Islet of Langerhans (tissue), 1 donor: ENCODE measurements around the gene FAM83C.

ENCODE experiments used
- FAIRE-seq: peaks from one replicate; lab custom pipeline; 2011; peaks lifted over from hg19 to GRCh38; lab: Jason Lieb, UNC

FAM83C gene

DNA sequence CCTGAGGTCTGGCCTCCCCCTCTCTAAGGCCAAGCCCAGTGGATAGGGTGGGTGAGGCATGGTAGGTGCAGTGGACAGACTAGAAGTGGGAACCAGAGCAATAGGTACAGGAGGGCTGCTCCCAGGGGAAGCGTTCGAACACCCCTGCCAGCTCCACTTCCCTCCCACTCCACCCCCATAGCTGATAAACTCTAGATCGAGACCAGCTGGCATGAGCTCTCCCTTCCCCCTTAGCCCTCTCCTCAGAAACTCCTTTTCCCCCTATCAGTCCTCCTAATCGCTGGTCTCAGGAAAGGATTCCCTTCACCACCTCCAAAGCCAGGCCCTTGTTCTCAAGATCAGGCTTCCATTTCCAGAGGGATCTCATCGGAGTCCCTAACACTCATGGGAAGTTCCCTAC lies 6.0 kb upstream of the FAM83C start:
- FAIRE-seq, result no peak

DNA sequence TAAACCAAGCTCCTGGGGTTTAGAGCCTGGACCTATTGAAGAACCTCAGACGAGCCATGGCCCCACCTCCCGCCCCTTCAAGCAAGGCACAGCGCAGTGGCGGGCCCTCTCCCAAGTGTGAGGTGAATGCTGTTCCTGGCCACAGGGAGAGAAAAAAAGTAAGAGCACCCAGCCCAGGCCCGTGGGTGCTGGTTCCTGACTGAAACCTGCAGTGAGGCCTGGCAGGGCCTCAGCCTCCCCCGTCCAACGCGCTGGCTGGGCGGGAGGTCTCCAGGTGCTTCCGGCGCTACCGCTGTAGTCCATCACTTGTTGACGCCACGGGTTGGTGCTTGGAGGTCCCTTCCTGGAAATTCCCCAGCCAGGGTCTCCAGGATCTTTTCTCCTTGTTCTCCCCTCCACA lies 5.5 kb upstream of the FAM83C start:
- no peak for FAIRE-seq

DNA sequence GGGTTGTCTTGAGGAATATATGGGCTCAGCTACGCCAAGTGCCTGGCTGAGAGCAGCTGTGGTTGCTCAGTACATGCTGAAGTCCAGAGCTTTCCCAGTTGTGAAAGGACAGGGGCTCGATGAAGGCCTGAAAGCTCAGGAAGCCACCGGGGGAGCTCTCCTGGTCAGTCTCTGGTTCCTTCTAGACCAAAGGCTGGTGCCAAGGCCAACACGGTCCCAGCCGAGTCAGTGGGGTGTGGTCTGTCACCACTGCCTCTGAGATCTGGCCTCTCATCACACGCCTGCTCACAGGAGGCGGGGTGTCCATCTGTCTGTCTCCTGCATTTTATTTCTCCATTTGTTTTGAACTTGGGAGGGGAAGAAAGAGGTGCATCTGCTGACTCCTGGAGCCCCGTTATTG lies 4.9 kb upstream of the FAM83C start:
- no peak for FAIRE-seq

DNA sequence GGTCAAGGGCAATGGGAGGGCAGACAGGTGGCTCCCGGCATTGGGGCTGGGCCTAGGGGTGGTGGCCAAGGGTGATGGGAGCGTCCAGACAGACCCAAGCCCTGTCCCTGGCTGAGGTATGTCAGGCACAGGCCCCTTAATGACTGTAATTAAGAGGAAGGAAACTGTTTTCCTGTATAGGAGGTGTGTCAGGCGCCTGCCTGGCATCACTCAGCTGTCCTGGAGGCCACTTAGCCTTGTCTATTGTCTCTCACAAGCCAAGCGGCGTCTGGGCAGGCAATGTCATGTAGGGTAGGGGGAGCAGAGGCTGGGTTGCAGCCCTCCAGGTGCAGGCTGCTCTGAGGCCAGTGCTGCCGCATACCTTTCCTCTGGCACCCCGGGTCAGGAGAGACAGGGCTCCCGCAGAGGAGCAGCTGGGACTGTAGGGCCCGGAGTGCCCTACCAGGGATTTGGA lies 3.9 kb upstream of the FAM83C start:
- no peak for FAIRE-seq

DNA sequence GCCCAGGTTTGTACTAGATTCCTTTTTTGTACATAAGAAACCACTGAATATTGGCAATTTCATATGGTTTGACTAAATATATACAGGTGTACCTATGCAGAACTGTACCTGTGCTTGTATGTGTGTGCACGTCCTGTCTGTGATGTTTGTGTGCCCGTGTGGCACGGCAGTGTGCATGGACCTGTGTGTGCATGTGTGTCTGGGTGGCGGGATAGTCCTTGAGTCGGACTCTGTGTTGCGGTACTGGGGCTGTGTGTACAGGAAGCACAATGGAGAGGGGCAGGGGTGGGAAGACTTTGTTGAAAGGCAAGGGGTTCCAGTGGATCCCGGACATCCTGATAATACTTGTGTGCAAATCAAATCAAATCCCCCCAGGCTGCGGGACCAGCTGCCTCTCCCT lies 3.4 kb upstream of the FAM83C start:
- no peak for FAIRE-seq

DNA sequence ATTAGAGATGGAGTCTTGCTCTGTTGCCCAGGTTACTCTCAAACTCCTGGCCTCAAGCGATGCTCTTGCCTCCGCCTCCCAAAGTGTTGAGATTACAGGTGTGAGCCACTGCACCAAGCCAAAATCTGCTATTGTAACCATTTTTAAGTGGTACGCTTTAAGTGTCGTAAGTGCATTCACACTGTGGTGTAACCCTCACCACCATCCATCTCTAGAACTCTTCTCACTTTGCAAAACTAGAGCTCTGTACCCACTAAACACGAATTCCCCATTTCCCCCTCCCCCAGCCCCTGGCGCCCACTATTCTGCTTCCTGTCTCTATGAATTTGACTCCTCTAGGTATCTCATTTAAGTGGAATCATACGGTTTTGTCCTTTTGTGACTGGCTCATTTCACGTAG lies 2.8 kb upstream of the FAM83C start:
- FAIRE-seq, result no peak

DNA sequence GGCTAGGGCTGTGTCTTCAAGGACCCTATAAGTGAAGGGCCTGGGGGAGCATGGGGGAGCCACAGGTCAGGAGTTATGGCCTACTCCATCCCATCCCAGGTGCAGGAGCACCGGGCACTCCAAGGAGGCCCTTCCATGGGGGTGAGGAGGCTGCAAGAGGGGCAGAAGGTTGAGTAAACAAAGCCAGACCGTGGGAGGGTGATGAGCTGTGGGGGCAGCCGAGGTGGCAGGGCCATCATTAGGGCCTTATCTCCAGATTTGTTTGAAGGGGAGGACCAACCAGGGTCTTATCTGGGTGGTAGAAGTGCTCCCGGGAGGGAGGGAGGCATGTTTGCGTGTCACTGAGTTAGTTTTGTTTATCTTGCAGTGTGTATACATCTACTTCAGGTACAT lies 2.1 kb upstream of the FAM83C start:
- no peak for FAIRE-seq

DNA sequence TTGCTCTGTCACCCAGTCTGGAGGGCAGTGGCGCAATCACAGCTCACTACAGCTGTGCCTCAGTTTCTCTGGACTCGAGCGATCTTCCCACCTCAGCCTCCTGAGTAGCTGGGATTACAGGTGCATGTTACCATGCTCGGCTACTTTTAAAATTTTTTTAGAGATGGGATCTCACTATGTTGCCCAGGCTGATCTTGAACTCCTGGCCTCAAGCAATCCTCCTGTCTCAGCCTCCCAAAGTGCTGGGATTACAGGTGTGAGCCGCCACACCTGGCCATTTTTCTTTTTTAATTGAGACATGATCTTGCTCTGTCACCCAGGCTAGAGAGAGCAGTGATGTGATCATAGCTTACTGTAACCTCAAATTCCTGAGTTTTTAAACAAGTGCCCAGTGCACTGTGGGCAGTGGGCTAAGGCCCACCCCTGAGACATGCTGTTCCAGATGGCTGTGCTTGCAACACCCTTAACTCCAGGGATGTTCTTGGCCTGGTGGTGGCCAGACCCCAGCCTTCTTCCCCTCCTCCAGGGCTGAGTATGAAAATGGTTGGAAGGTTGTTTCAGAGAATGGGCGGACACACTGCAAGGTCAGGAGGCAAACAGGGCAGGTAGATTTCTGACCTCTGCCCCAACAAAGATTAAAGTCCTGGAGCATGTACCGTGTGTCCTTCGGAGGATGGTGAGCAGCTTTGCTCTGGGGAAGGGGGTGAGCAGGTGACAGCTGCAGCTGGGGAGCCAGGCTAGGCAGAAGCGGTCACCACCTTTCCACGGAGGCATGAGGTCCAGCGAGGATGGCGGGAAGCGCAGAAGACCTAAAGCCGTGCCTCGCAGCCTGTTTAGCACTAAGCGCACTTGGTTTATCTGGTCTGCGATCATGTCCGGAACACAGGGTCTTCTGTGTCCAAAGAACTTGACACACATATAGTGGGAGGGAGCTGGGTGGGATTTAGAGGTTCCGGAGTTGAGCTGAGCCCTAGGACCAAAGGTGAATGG lies 1.4 kb upstream of the FAM83C start:
- FAIRE-seq, result no peak

DNA sequence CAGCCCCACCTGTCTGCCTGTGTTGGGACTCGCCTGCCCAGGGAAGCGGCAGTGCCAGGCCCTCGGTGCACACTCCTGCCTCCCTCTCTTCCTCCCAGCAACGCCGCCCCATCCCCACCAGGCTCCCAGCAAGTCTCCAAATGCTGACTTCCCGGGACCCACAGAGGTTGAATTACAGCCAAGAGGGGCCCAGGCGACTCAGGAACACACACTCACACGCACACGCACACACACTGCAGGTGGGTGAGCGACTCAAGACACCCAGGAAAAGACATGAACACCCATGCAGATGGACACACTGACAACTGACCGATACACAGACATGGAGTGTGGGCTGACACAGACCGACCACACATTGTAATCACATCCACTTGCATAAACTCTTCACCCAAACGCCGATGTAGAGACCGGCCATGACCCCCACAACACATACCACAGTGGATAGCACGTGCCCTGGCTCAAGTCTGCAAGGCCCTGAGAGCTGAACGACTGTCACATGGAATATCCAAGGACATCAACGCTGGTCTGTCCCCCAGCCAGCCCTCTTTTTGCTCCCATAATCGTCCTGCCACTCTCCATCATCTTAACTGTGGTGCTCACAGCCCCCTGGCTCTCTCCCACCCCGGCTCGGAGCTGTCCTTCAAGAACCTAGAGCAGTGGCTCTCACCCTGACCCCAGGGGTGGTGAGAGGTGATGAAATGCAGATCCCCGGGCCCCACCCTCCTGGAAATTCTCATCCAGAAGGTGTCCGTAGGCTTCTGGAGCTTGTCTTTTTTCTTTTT lies 470 bp upstream of the FAM83C start:
- no peak for FAIRE-seq

DNA sequence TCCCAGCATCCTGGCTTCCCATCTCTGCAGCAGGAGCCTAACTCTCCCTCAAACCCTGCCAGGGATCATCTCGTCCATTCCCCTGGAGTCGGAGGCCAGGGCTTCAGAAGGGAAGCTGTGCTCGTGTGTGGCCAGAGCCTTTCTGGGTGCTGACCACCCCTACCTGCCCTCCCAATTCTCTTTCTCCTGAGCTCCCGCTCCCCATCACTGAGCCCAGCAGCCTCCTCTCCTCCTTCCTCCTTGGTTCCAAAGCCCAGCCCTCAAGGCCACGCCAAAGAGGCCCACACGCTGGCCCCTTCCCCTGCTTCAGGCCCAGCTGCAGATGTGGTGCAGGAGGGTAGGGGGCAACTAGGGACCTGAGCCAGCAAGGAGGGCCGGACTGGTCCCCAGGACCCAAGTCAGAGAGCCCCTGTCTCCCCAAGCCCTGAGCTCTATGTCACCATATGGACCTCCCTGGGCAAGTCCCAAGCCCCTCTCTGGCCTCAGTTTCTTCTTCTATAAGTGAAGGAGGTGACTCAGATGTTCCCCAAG lies 1.3 kb downstream of the FAM83C start:
- no peak for FAIRE-seq

DNA sequence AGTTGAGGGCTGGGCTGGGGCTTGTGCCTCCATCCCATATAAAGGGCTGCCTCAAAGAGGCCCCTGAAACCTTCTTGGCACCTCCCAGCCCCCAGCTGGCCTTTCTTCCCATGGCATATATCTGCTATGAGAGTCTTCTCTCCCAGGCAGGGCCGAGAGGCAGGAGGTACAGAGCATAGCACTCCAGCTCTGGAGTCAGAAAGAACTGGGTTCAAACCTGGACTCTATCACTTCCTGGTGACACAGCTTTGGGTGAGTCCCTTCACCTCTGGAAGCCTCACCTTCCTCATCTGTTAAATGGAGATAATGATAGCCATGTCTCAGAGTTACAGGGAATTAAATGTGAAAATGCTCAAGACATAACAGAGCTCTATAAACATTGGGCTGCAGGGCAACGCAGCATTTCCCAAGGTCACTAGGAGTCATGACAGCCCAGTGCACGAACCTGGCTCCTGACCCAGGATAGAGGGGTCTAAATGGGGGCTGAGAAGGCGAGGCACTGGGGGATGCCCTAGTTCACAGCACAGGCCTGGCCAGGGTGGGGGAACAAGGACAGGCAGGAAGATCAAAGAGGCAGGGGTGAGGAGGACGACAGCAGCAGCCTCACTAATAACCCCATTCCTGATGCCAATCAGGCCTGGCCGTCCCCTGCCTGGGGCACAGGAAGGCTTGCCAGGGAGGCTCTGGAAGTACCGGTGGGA lies 1.9 kb downstream of the FAM83C start:
- FAIRE-seq, result no peak

DNA sequence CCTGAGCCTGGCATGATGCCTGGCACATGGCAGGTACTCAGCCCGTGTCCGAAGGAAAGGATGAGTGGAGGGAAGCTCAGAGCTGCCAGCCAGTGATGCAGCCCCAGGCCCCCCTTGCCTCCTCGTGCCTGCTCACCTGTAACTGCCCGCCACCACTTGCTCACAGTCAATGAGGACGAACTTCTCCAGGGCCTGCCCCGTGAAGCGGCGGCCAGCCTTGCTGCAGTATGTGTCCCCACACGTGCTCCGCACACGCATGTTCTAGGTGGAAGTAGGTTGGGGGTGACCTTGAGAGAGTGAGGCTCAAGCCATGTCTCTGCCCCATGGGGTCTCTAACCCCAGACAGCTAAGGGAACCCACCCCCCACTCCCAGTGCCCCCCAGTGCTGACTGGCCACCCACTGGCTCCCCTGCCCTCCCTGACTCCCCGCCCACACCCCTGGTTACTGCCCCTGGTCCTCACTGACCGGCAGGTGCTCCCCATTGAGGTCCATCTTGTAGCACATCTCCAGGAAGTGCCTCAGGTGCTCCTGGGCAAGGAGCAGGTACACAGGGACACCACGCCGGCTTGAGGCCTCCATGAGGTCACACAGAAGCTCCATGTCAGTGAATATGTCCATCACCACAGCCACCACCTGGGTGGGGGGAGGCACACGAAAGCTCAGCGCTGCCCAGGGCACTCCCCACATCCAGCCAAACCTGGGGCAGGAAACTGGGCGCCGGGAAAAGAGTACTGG lies 3.7 kb downstream of the FAM83C start:
- no peak for FAIRE-seq

DNA sequence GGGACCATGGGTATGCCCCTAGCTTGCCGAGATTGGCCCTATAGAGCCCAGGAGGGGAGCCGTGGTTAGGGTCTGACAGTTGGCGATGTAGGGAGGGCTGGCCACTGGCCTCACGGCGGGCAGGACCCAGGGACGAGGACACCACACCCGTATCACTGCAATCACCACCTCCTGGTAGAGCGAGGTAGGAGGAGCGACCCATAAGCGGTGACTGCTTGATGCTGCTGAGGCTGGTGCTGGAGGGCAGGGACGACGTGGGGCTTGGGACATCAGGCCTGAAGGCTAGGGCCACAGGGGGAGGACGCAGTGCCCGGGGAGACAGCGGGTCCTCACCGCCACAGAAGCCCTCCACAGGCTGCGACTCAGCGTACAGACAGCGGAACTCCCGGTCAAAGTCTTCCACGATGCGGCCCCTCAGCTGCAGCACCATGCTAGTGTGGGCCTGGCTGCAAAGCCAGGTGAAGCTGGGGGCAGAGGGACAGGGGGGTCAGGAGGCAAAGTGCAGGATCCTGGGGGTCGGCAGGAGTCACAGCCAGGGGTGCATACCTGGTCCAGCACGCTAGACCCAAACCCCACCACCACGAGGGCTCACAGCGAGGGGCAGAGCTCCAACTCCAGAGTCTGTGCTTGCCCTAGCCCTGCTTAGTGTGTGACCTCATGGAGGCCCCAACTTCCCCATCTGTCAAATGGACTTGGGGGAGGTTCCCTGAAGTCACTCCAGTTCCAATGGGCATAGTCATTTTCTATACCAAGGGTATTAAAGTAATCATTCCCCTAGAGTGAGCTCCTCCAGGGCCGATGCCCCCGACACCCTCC lies 4.5 kb downstream of the FAM83C start:
- no peak for FAIRE-seq

DNA sequence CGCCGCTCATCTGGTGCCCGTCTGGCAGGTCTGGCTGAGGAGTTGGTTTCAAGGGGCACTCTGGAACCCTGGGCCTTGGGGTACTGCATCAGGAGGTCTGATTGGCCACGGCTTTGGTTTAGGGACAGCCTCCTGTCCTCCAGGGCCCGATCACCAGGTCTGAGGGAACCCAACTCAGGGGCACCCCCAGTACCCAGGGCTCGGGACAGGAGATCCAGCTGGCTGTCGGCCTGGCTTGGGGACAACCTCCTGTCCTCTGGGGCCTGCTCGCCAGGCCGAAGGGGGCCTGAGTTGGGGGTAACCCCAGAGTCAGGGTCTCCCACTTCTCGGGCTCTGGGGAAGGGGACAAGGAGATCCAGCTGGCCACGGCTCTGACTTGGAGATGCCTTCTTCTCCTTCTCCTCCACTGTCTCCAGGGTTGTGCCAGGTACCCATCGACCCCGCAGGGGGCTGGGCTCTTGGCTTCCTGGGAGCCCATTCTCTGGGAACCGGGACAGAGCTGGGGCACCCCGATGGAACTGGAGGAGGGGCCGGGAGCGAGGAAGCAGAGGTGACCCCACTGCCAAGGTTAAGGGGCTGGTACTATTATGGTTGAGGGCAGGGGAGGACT lies 5.2 kb downstream of the FAM83C start:
- no peak for FAIRE-seq

DNA sequence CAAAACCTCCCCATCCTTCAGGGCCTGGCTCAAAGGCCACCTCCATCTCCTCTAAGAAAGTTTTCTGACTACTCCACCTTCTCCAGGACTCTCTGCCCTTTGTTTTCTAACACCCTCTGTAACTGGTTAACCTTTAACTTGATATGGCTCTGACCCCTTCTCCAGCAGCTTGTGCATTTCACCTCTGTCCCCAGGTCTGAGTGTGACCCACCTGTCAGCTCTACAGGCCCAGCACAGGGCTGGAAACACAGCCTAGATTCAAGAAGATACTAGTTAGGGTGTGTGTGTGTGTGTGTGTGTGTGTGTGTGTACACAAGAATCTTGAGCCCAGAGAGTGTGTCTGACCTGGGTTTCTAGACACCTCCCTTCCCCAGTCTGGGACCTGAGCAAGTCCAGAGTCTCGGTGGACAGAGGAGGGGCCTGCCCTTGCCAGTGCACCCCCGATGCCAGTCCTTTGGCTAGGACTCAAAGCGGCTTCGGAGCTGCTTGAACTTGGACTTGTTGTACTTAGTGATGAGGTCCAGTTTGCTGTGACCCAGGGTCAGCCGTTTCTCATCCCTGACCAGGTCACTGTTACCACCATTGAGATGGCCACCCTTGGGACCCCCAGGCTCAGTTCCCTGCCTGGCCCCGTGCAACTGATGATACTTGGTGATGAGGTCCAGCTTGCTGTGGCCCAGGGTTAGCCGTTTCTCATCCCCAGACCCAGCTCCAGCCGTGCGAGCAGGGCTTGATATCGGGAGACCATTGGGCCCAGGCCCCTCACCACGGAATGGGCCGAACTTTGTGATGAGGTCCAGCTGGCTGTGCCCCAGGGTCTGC lies 5.9 kb downstream of the FAM83C start:
- FAIRE-seq, result no peak

DNA sequence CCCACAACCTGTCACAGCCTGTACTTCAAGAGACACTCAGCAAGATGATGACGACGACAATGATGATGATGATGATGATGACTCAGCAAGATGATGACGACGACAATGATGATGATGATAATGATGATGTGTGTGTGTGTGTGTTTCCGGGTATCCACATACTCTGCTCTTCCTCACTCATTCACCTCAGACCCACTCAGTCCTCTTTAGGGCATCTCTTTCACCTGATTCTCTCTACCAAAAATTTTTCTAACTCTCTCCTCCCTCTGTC lies 6.5 kb downstream of the FAM83C start:
- FAIRE-seq, result no peak

DNA sequence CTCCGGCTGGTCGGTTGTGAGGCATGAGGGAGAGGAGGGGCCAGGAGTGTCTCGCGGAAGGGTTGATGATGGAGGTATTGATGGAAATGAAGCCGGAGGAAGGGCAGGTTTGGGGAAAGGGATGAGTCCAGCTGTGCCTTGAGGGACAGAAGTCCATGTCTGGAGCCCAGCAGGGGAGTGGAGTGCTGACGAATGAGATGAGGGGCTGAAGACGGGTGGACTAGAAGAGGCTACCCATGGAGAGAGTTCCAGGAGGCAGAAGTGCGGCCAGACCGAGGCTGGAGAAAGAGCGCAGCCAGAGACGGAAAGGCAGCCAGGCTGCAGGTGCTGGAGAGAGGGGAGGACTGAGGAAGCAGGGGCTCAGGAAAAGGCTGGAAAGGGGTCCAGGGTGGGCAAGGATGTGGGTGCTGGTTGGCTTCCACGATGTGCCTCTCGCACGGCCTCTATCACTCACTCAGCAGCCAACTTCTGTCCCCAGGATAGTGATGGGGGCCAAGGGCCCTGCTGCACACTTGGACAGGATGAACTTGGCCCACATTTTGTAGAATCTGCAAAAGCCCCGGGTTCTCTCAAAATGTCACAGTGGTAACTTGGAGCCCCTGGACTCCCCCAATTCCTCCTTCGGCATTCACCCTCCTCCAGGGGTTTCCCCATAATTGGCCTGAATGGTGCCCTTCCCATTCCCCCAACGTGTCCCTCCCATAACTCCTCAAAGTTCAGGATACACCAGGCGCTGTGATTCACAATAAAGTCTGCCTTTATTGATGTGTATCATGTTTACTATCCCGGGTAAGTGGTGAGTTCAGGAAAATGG lies 7.0 kb downstream of the FAM83C start:
- no peak for FAIRE-seq

DNA sequence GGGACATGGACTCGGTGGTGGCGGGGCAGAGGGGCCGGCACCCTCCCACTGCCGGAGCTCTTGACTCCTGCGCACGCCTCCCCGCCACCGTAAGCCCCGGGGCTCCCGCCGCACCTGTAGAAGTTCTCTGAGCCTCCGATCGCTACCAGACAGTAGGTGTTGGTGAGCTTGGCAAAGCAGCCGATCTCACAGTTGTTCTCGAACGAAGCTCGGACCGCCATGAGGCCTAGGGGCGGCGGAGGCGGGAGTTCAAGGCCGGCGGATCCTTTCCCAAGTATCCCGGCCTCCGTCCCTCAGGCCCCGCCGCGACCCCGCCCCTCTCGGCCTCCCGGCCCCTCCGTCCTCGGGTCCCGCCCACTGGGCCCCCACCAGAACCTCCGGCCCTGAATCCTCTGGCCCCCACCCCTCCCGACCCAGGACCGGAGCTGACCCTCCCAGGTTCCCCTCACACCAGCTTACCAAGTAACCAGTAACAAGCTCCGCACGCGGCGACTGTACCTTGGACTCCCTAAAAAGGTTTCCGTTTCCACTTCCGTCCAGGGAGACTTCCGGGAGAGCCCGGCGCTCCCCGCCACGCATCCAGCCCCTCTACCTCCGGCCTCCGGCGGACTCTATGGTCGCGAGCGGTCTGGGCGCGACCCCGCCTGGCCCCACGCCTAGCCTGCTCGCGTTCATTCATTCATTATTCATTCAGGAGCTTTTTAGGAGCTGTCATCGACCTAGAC lies 7.8 kb downstream of the FAM83C start, which contains the start of gene EIF6:
TSS of gene EIF6 (minus strand) at position 506 of the 725 bp plus-strand sequence. CDS start at position 221, 285 bp downstream.
- no peak for FAIRE-seq
